Esophagus squamous epithelium (tissue), 5 donors: Measurements from ENCODE around the gene IL3RA. TPM values are rescaled to one million over a fixed set of nuclear protein-coding genes. Genes with fewer than 3 reads are reported as not detected.
"Not testable (repeated sequence)": the region's sequence is repeated elsewhere in the genome, so short reads cannot be mapped to it uniquely, and the experiment has no call there.

ENCODE experiments used
- DNase-seq: peaks from one replicate; lab custom pipeline; 2025; lab: John Stamatoyannopoulos, UW
- H3K27ac ChIP-seq, 4 donors: fragments of 200-600 bp; sonication (generic); one replicate each; pipeline ENCODE4 v1.5.1; 2016 to 2019; ENCODE audit warnings: mild to moderate bottlenecking in 1 of 4
- H3K27me3 ChIP-seq, 4 donors: fragments of 200-600 bp; sonication (generic); 1 replicate in 3 of 4; 2 replicates in 1 of 4; pipeline versions ENCODE4 v1.5.1 to v1.6.0; 2017 to 2021; ENCODE audit warnings: antibody characterized with exemption in 1 of 4
- H3K36me3 ChIP-seq, 3 donors: fragments of 200-600 bp; sonication (generic); one replicate each; pipeline ENCODE4 v1.5.1; 2016 to 2019
- H3K4me1 ChIP-seq, 3 donors: fragments of 200-600 bp; sonication (generic); one replicate each; pipeline ENCODE4 v1.5.1; 2017 to 2019
- H3K4me3 ChIP-seq, 4 donors: fragments of 200-600 bp; sonication (generic); 1 replicate in 3 of 4; 2 replicates in 1 of 4; pipeline ENCODE4 v1.5.1; 2016 to 2019; ENCODE audit warnings: mild to moderate bottlenecking in 2 of 4, moderate library complexity in 1 of 4
- H3K9me3 ChIP-seq, 3 donors: fragments of 200-600 bp; sonication (generic); one replicate each; pipeline ENCODE4 v1.5.1; 2016 to 2019
- CTCF ChIP-seq, 6 experiments: fragments of 450-650 bp in 4 of 6; fragments of 200-600 bp in 2 of 6; sonication (generic) in 2 of 6; IDR thresholded peaks; one replicate each; pipeline ENCODE4 v1.5.1; 2016 to 2019; ENCODE audit warnings: antibody characterized with exemption in 6 of 6, mild to moderate bottlenecking in 4 of 6, moderate library complexity in 4 of 6
- POLR2A ChIP-seq, 4 donors: fragments of 450-650 bp; IDR thresholded peaks; one replicate each; pipeline ENCODE4 v1.6.1; 2017; ENCODE audit warnings: antibody characterized with exemption in 4 of 4, mild to moderate bottlenecking in 4 of 4, moderate library complexity in 3 of 4
- WGBS, 2 donors: methylation state at CpG; one replicate each; pipeline ENCODE4 v1.1.5; 2018; 5-methylcytosine and 5-hydroxymethylcytosine counted together
- intact Hi-C: fragments of 100-400 bp; cut with DNase I; formaldehyde crosslinking; loops from one replicate; pipeline ENCODE4 v1.15.0; 2022
- total RNA-seq, 4 donors: library from RNA; depleted of rRNA; stranded (reverse); fragments of >200 nt; gene quantifications; one replicate each; pipeline ENCODE4 v1.1.0, GENCODE V29; 2016
- donor health status: DM: yes; HTN: yes; CAD: no.

Gene IL3RA
- total RNA-seq, 4 donors from 2014 or later, result 0.92 to 12.3 (median 5.9) TPM; not detected in 1

DNA sequence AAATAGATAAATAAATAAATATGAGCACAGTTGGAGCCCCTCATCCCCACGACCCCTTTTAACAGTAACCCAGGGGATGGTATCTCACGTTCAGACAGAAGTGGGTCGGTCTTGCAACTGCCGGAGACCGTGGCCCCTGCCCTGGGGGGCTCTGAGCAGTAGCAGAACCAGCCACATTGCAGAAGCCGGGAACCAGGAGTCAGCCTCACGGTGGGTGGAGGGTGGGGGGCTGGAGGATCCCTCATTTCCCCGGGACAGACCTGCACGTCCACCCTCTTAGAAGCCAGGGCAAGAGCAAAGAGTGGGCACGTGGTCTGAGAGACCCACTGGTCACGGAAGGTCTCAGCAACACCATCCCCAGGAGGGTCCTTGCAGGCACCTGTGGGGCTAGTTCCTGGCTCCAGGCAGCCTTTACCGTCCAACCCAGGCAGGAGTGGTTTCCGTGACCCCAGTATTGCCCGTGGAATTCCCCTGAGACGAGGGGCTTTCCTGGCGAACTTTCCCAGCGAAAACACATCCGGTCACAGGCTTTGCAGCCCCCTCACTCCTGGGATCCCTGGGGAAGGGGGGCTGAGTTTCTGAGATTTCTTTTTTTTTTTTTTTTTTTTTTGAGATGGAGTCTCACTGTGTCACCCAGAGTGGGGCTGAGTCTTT lies 8.8 kb upstream of the IL3RA start:
- Histone ChIP-seq H3K27me3 (no peaks in the 10 kb centered on the region), H3K4me1 (peaks cover 0 to 4% (median 0%) of the 10 kb centered on the region in 3 donors), H3K9me3 (no peaks in the 10 kb centered on the region), H3K4me3 (no peak overlapping the region), H3K27ac (no peak overlapping the region), H3K36me3 (no peaks in the 10 kb centered on the region)
- intact Hi-C loops, result no loop called here
- WGBS, 2 donors, result 49 to 60% methylated on average over 9 to 14 of the region's 18 CpGs
- no peak for DNase-seq
- no peak for TF ChIP-seq POLR2A (IDR thresholded peaks at IDR 0.05)
- no peak for TF ChIP-seq CTCF (IDR thresholded peaks at IDR 0.05)

- TF ChIP-seq CTCF (IDR thresholded peaks at IDR 0.05), result no peak
- no peak for TF ChIP-seq POLR2A (IDR thresholded peaks at IDR 0.05)
- WGBS, 2 donors, result 59 to 77% methylated on average over 9 to 11 of the region's 12 CpGs
- no peak overlapping the region for H3K27ac ChIP-seq
- no peaks in the 10 kb centered on the region for H3K36me3 ChIP-seq
- H3K4me1 ChIP-seq, result peaks cover 0 to 1% (median 0%) of the 10 kb centered on the region in 3 donors
- intact Hi-C loops, result no loop called here
- no peaks in the 10 kb centered on the region for H3K27me3 ChIP-seq
- no peak overlapping the region for H3K4me3 ChIP-seq
- no peak for DNase-seq
- H3K9me3 ChIP-seq, result no peaks in the 10 kb centered on the region
Measured at GRCh38 chrX:1330605-1331004, 6.0 kb upstream of the IL3RA start.

DNA sequence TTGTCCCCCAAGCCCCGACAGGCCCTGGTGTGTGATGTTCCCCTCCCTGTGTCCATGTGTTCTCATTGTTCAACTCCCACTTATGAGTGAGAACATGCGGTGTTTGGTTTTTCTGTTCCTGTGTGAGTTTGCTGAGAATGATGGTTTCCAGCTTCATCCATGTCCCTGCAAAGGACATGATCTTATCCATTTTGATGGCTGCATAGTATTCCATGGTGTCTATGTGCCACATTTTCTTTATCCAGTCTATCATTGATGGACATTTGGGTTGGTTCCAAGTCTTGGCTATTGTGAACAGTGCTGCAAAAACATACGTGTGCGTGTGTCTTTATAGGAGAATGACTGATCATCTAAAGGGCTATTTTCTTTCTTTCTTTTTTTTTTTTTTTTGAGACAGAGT lies 4.2 kb upstream of the IL3RA start:
- H3K27me3 ChIP-seq, H3K4me3 ChIP-seq, intact Hi-C loops, H3K9me3 ChIP-seq, H3K27ac ChIP-seq, H3K36me3 ChIP-seq, H3K4me1 ChIP-seq, DNase-seq: not testable (repeated sequence)
- 77 to 80% methylated on average over 4 of the region's 4 CpGs for WGBS, 2 donors

DNA sequence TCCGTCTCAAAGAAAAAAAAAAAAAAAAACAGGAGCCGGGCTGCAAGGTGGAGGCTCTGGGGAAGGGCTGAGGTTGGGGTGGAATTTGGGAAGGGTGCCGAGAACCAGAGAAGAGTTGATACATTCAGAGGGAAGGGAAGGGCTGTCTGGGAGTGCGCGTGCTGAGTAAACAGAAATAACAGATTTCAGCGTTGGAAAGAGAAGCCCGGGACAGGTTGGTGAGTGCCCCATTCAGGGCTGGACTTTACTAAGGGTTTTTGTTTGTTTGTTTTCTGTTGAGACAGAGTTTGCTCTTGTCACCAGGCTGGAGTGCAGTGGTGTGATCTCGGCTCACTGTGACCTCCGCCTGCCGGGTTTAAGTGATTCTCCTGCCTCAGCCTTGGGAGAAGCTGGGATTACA lies 1.7 kb upstream of the IL3RA start:
- Histone ChIP-seq H3K27ac (no peak overlapping the region), H3K4me1 (no peaks in the 10 kb centered on the region), H3K27me3 (no peaks in the 10 kb centered on the region), H3K4me3 (no peak overlapping the region), H3K36me3 (no peaks in the 10 kb centered on the region), H3K9me3 (peaks cover 0 to 10% (median 7%) of the 10 kb centered on the region in 3 donors)
- intact Hi-C loops, result no loop called here
- DNase-seq, result no peak
- TF ChIP-seq CTCF (IDR thresholded peaks at IDR 0.05) (no peak), POLR2A (IDR thresholded peaks at IDR 0.05) (no peak)
- WGBS, 2 donors, result 29 to 37% methylated on average over 10 of the region's 10 CpGs

DNA sequence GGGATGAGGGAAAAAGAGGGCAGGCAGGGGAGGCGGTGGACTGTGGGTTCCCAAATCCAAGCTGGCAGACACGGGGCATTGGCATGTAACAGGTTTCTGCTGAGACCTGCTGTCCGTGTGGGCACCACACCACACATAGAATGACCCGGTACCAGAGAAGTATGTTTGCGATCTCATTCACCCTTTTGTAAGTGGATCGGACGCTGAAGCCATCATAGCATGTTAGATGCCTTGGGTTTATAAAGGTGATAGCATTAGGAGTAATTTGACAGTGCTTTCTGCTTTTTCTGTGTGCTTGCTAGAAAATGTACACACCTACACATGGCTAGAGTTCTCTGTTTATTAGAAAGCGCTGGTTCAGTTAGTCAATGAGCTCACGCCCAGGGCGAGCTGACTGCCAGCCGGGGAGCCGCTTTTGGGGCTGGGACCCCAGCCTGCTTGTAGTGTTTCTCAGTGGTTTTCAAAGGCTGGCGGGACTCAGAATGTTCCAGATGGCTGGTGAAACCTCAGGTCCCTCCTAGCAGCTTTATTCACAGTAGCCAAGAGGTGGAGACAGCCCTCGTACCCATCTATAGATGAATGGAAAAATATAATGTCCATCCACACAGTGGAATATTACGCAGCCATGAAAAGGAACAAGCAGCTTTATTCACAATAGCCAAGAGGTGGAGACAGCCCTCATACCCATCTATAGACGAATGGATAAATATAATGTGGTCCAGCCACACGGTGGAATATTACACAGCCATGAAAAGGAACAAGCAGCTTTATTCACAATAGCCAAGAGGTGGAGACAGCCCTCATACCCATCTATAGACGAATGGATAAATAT lies 579 bp downstream of the IL3RA start:
- H3K4me3 ChIP-seq, result peak overlapping the region; percentile 18 to 62 (median 36)
- intact Hi-C loops, result no loop called here
- peaks cover 0 to 10% (median 7%) of the 10 kb centered on the region in 3 donors for H3K9me3 ChIP-seq
- H3K27me3 ChIP-seq, result no peaks in the 10 kb centered on the region
- no peaks in the 10 kb centered on the region for H3K4me1 ChIP-seq
- no peaks in the 10 kb centered on the region for H3K36me3 ChIP-seq
- WGBS, 2 donors, result 58 to 60% methylated on average over 14 to 18 of the region's 18 CpGs
- TF ChIP-seq POLR2A (IDR thresholded peaks at IDR 0.05) (no peak), CTCF (IDR thresholded peaks at IDR 0.05) (no peak)
- peak overlapping the region; percentile 46 to 75 (median 64) for H3K27ac ChIP-seq
- DNase-seq, result no peak
